ENCODE measurements around the gene GNG13. TPM values are rescaled to one million over a fixed set of nuclear protein-coding genes. Genes with fewer than 3 reads are reported as not detected.

The GNG13 gene
- total RNA-seq, 3 donors from 2014 or later = 0.31 to 1.0 TPM; not detected in 1

DNA sequence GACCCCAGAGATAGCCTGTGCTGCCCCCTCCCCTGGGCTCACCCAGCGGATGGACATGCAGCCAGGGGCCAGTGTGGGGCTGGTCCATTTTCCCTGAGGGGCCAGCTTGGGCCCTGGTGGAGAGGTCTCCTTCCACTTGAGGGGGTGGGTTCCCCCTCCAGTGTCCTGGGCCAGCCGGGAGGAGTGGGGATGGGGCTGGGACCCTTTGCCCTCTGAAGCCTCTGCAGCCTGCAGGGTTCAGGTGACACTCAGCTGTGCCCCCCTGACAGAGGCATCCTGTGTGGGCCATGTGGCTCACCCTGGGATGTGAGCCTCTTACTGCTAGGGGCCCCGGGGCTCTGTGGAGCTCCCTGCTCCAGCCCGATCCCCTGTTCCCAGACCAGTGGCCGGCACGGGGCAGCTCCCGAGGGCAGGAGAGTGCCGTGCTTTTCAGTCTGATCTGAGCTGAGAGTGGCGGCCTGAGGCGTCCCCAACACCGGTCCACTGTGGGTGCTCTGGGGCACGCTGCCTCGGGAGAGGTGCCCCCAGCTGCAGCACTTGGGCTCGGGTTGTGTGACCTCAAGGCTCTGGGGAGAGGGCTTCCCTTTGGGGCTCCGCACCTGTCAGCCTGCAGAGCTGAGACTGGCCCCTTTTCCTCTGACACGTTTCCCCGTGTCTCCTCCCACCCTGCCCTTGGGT, 439 bp upstream of the GNG13 start:
- Histone ChIP-seq H3K4me1 (ENCODE audit: low read depth) (no peaks in the 10 kb centered on the region), H3K9me3 (no peaks in the 10 kb centered on the region), H3K4me3 (no peak overlapping the region), H3K36me3 (ENCODE audit: low read depth) (no peaks in the 10 kb centered on the region)
- ATAC-seq (no peak), DNase-seq (no peak)
- intact Hi-C loops (cut with DNase I, micrococcal nuclease) = no loop called here
- TF ChIP-seq, protein P1, sequence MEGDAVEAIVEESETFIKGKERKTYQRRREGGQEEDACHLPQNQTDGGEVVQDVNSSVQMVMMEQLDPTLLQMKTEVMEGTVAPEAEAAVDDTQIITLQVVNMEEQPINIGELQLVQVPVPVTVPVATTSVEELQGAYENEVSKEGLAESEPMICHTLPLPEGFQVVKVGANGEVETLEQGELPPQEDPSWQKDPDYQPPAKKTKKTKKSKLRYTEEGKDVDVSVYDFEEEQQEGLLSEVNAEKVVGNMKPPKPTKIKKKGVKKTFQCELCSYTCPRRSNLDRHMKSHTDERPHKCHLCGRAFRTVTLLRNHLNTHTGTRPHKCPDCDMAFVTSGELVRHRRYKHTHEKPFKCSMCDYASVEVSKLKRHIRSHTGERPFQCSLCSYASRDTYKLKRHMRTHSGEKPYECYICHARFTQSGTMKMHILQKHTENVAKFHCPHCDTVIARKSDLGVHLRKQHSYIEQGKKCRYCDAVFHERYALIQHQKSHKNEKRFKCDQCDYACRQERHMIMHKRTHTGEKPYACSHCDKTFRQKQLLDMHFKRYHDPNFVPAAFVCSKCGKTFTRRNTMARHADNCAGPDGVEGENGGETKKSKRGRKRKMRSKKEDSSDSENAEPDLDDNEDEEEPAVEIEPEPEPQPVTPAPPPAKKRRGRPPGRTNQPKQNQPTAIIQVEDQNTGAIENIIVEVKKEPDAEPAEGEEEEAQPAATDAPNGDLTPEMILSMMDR (IDR thresholded peaks at IDR 0.05) = no peak

GRCh38 chr16:799111-799947, 1.2 kb downstream of the GNG13 start:
- H3K4me1 ChIP-seq (ENCODE audit: low read depth) = no peaks in the 10 kb centered on the region
- intact Hi-C loops (cut with DNase I, micrococcal nuclease) = no loop called here

DNA sequence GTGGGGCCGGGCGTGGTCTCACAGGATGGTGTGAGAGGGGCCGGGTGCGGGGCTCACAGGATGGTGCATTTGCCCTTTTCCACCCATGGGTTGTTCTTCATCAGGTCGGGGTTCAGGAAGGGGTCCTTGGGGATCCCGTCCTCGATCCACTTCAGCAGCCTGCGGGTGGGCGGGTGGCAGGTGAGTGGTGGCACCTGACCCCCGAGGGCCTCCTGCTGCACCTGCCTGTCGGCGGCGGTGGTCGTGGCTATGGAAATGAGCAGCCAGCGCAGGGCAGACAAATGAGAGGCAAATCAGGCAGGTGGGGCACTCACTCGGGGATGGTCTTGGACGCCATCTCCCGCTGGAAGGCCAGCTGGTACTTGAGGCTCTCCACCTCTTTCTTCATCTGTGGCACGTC, 1.9 kb downstream of the GNG13 start:
- no peak for ATAC-seq
- no peaks in the 10 kb centered on the region for H3K4me1 ChIP-seq (ENCODE audit: low read depth)
- no peak for DNase-seq
- no peaks in the 10 kb centered on the region for H3K9me3 ChIP-seq
- H3K4me3 ChIP-seq = no peak overlapping the region
- intact Hi-C loops (cut with DNase I, micrococcal nuclease) = no loop called here
- H3K36me3 ChIP-seq (ENCODE audit: low read depth) = no peaks in the 10 kb centered on the region
- TF ChIP-seq, protein P1 (IDR thresholded peaks at IDR 0.05) = no peak

More at GRCh38 chr16:799111-799947, 1.2 kb downstream of the GNG13 start:
- H3K4me3 ChIP-seq = no peak overlapping the region
- no peak for DNase-seq
- ATAC-seq = no peak
- TF ChIP-seq, protein P1 (IDR thresholded peaks at IDR 0.05) = no peak
- H3K36me3 ChIP-seq (ENCODE audit: low read depth) = no peaks in the 10 kb centered on the region
- no peaks in the 10 kb centered on the region for H3K9me3 ChIP-seq

DNA sequence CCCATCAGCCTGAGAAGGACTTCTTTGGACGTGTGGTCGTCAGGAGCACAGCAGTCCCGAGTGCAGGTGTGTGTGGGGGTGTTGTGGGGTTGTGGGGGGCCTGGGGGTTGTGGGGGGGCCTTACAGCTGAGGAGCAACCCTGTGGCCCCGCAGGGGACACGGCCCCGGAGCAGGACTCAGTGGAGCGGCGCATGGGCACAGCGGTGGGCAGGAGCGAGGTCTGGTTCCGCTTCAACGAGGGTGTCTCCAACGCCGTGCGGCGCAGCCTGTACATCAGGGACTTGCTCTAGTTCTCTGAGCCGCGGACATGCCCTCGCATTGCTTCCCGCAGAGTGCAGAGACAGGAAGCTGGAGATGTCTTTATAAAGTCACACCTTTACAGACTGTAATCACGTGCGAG, 2.8 kb downstream of the GNG13 start:
- no peak for DNase-seq
- Histone ChIP-seq H3K4me3 (no peak overlapping the region), H3K4me1 (ENCODE audit: low read depth) (no peaks in the 10 kb centered on the region), H3K9me3 (no peaks in the 10 kb centered on the region), H3K36me3 (ENCODE audit: low read depth) (no peaks in the 10 kb centered on the region)
- no peak for ATAC-seq
- intact Hi-C loops (cut with DNase I, micrococcal nuclease) = no loop called here
- TF ChIP-seq, protein P1 (IDR thresholded peaks at IDR 0.05) = no peak

- TF ChIP-seq, protein P1 (IDR thresholded peaks at IDR 0.05) = no peak
- H3K4me3 ChIP-seq = no peak overlapping the region
- H3K36me3 ChIP-seq (ENCODE audit: low read depth) = no peaks in the 10 kb centered on the region
- H3K4me1 ChIP-seq (ENCODE audit: low read depth) = no peaks in the 10 kb centered on the region
- ATAC-seq (peak; percentile 44), DNase-seq (peak in 1 of 3 donors; percentile 50)
- intact Hi-C loops (cut with DNase I, micrococcal nuclease) = no loop called here
- H3K9me3 ChIP-seq = no peaks in the 10 kb centered on the region
Observed at GRCh38 chr16:797120-797420, 3.5 kb downstream of the GNG13 start.

Measured in mucosa of descending colon (tissue), 3 donors.